Trophoblast cell (in vitro differentiated cells and primary cell): Measurements from ENCODE around the gene ZNF782.
"Not testable (repeated sequence)": the region's sequence is repeated elsewhere in the genome, so short reads cannot be mapped to it uniquely, and the experiment has no call there.

Experiments used
- DNase-seq, 2 donors: peaks; one replicate each; pipeline ENCODE4 v3.0.0-alpha.2; 2016
- H2AFZ ChIP-seq: 2 replicates; pipeline ENCODE4 v1.6.1; 2013; ENCODE audit warnings: low read length, moderate library complexity, mild to moderate bottlenecking; ENCODE audit not compliant: insufficient read depth, poor library complexity
- H2AK5ac ChIP-seq: 2 replicates; pipeline ENCODE4 v1.6.1; 2013; ENCODE audit warnings: mild to moderate bottlenecking, low read length
- H2BK120ac ChIP-seq: 2 replicates; pipeline ENCODE4 v1.6.1; 2013; ENCODE audit warnings: low read length, mild to moderate bottlenecking, moderate library complexity; ENCODE audit not compliant: insufficient read depth, poor library complexity
- H2BK12ac ChIP-seq: 2 replicates; pipeline ENCODE4 v1.6.1; 2013; ENCODE audit warnings: mild to moderate bottlenecking, low read length, moderate library complexity
- H2BK5ac ChIP-seq: 2 replicates; pipeline ENCODE4 v1.6.1; 2013; ENCODE audit warnings: low read length, low read depth, moderate library complexity, mild to moderate bottlenecking; ENCODE audit not compliant: poor library complexity
- H3K14ac ChIP-seq: 2 replicates; pipeline ENCODE4 v1.6.1; 2013; ENCODE audit warnings: mild to moderate bottlenecking, low read length
- H3K18ac ChIP-seq: 2 replicates; pipeline ENCODE4 v1.6.1; 2013; ENCODE audit warnings: mild to moderate bottlenecking, low read length
- H3K23ac ChIP-seq: 2 replicates; pipeline ENCODE4 v1.6.1; 2013; ENCODE audit warnings: low read length
- H3K27ac ChIP-seq: 2 replicates; pipeline ENCODE4 v1.5.1; 2013; ENCODE audit warnings: low read depth, mild to moderate bottlenecking, inconsistent platforms, low read length, moderate library complexity
- H3K27me3 ChIP-seq: 2 replicates; pipeline ENCODE4 v1.6.1; 2013; ENCODE audit warnings: inconsistent platforms, mild to moderate bottlenecking, low read length, moderate library complexity; ENCODE audit not compliant: insufficient read depth
- H3K36me3 ChIP-seq, 2 experiments: 1 replicate in 1 of 2; 2 replicates in 1 of 2; pipeline ENCODE4 v1.6.1; 2013; ENCODE audit warnings: low read length in 2 of 2, mild to moderate bottlenecking in 2 of 2, moderate library complexity in 1 of 2; ENCODE audit not compliant: insufficient read depth in 2 of 2, control insufficient read depth in 1 of 2
- H3K4ac ChIP-seq: 2 replicates; pipeline ENCODE4 v1.6.1; 2013; ENCODE audit warnings: low read depth, mild to moderate bottlenecking, low read length, moderate library complexity
- H3K4me1 ChIP-seq, 2 experiments: 1 replicate in 1 of 2; 2 replicates in 1 of 2; pipeline ENCODE4 v1.6.1; 2013; ENCODE audit warnings: low read length in 2 of 2, mild to moderate bottlenecking in 2 of 2, moderate library complexity in 1 of 2; ENCODE audit not compliant: insufficient read depth in 2 of 2, control insufficient read depth in 1 of 2
- H3K4me2 ChIP-seq: 2 replicates; pipeline ENCODE4 v1.6.1; 2013; ENCODE audit warnings: inconsistent platforms, mild to moderate bottlenecking, low read length, moderate library complexity
- H3K4me3 ChIP-seq: 2 replicates; pipeline ENCODE4 v1.5.1; 2013; ENCODE audit warnings: mild to moderate bottlenecking, low read depth, low read length, inconsistent platforms
- H3K79me1 ChIP-seq: one replicate; pipeline ENCODE4 v1.6.1; 2013; ENCODE audit warnings: low read length
- H3K79me2 ChIP-seq: 2 replicates; pipeline ENCODE4 v1.6.1; 2013; ENCODE audit warnings: low read length, mild to moderate bottlenecking; ENCODE audit not compliant: control insufficient read depth, insufficient read depth, poor library complexity
- H3K9ac ChIP-seq: 2 replicates; pipeline ENCODE4 v1.6.1; 2013; ENCODE audit warnings: mild to moderate bottlenecking, low read length
- H3K9me3 ChIP-seq: 2 replicates; pipeline ENCODE4 v1.6.1; 2013; ENCODE audit warnings: low read depth, mild to moderate bottlenecking, control low read depth, inconsistent platforms, low read length; ENCODE audit not compliant: insufficient read depth
- H4K12ac ChIP-seq: 2 replicates; pipeline ENCODE4 v1.6.1; 2013; ENCODE audit warnings: low read depth, mild to moderate bottlenecking, low read length, moderate library complexity
- H4K8ac ChIP-seq: 2 replicates; pipeline ENCODE4 v1.6.1; 2013; ENCODE audit warnings: low read depth, mild to moderate bottlenecking, low read length, moderate library complexity
- H4K91ac ChIP-seq: one replicate; pipeline ENCODE4 v1.6.1; 2013; ENCODE audit warnings: low read depth, mild to moderate bottlenecking, low read length, moderate library complexity
- WGBS: extraction: QIAGEN DNeasy Blood & Tissue Kit; methylation state at CpG from one replicate; pipeline ENCODE4 v1.1.7; 2013; ENCODE audit warnings: missing lambda C conversion rate; ENCODE audit not compliant: insufficient read length, insufficient coverage; ENCODE audit errors: extremely low coverage; 5-methylcytosine and 5-hydroxymethylcytosine counted together

ZNF782 gene

GRCh38 chr9:96868709-96869108 lies 14.4 kb upstream of the ZNF782 start:
- Histone ChIP-seq H3K27ac (no peak overlapping the region), H2BK12ac (no peak overlapping the region), H2AK5ac (no peak overlapping the region), H3K79me1 (no peaks in the 10 kb centered on the region), H3K27me3 (no peaks in the 10 kb centered on the region), H3K4me1 (peaks cover 0 to 2% of the 10 kb centered on the region in 2 experiments), H4K12ac (no peak overlapping the region), H2BK120ac (no peak overlapping the region), H2AFZ (no peak overlapping the region), H3K4me3 (no peak overlapping the region), H3K18ac (no peak overlapping the region), H4K91ac (no peak overlapping the region), H3K79me2 (no peaks in the 10 kb centered on the region), H3K14ac (no peak overlapping the region), H3K9ac (no peak overlapping the region), H3K4ac (no peak overlapping the region), H4K8ac (no peak overlapping the region), H2BK5ac (no peak overlapping the region), H3K9me3 (peaks cover 2% of the 10 kb centered on the region), H3K36me3 (no peaks in the 10 kb centered on the region), H3K23ac (no peak overlapping the region), H3K4me2 (peak overlapping the region; percentile 34)
- peak; percentile 14 to 69 for DNase-seq
- no CpG with 5 or more reads among the region's 5 CpGs for WGBS

DNA sequence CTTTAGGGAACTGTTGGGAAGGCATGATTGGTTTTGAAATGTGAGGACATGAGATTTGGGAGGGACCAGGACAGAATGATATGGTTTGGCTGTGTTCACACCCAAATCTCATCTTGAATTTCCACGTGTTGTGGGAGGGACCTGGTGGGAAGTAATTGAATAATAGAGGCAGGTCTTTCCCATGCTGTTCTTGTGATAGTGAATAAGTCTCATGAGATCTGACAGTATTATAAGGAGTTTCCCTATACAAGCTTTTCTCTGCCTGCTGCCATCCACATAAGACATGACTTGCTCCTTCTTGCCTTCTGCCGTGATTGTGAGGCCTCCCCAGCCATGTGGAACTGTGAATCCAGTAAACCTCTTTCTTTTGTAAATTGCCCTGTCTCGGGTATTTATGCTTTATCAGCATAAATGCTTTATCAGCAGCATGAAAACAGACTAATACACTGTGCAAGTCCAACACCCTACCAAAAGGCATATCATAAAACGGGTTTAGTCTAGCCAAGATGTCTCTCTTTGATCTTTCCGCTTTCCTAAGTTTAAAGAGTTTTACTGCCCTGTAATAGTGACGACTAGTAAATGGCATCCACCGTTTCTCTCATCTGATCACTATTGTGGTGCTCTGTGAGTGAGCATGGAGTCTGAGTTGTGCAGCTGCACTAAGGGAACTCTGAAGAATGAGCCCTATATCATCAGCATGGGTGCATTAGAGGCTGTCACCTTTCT lies 12.9 kb upstream of the ZNF782 start:
- Histone ChIP-seq H4K8ac (no peak overlapping the region), H3K18ac (no peak overlapping the region), H2BK12ac (no peak overlapping the region), H3K79me2 (no peaks in the 10 kb centered on the region), H4K91ac (no peak overlapping the region), H2AK5ac (no peak overlapping the region), H3K36me3 (no peaks in the 10 kb centered on the region), H3K4ac (no peak overlapping the region), H3K9ac (no peak overlapping the region), H3K4me3 (no peak overlapping the region), H3K4me2 (no peak overlapping the region), H2BK120ac (no peak overlapping the region), H2AFZ (no peak overlapping the region), H4K12ac (no peak overlapping the region), H3K27me3 (no peaks in the 10 kb centered on the region), H3K4me1 (peaks cover 0 to 2% of the 10 kb centered on the region in 2 experiments), H3K14ac (no peak overlapping the region), H3K23ac (no peak overlapping the region), H3K9me3 (peaks cover 2% of the 10 kb centered on the region), H3K79me1 (no peaks in the 10 kb centered on the region), H2BK5ac (no peak overlapping the region), H3K27ac (no peak overlapping the region)
- peak; percentile 15 to 56 for DNase-seq
- WGBS: no CpG with 5 or more reads among the region's 7 CpGs

DNA sequence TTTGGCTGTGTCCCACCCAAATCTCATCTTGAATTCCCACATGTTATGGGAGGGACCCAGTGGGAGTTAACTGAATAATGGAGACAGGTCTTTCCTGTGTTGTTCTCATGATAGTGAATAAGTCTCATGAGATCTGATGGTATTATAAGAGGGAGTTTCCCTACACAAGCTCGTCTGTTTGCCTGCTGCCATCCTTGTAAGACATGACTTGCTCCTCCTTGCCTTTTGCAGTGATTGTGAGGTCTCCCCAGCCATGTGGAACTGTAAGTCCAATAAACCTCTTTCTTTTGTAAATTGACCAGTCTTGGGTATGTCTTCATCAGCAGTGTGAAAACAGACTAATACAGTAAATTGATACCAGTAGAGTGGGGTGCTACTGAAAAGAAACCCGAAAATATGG lies 10.9 kb upstream of the ZNF782 start:
- not testable (repeated sequence) for DNase-seq, H2BK5ac ChIP-seq, H3K79me2 ChIP-seq, H2AK5ac ChIP-seq, H3K18ac ChIP-seq, H3K9ac ChIP-seq, H3K4me3 ChIP-seq, H3K23ac ChIP-seq, H3K4me2 ChIP-seq, H3K27ac ChIP-seq, H3K79me1 ChIP-seq, H3K4ac ChIP-seq, H3K4me1 ChIP-seq, H4K12ac ChIP-seq, H3K9me3 ChIP-seq, H4K8ac ChIP-seq, H3K14ac ChIP-seq, H3K27me3 ChIP-seq, H3K36me3 ChIP-seq, H4K91ac ChIP-seq, H2BK120ac ChIP-seq, H2BK12ac ChIP-seq, H2AFZ ChIP-seq
- WGBS: no CpG with 5 or more reads among the region's 2 CpGs

GRCh38 chr9:96859461-96860198 lies 5.3 kb upstream of the ZNF782 start:
- peak; percentile 93 to 97 for DNase-seq
- Histone ChIP-seq H3K9me3 (no peaks in the 10 kb centered on the region), H2AFZ (no peak overlapping the region), H3K9ac (no peak overlapping the region), H3K4me2 (peak overlapping the region; percentile 17), H4K91ac (peak overlapping the region; percentile 75), H3K4me1 (peaks cover 26% of the 10 kb centered on the region in 2 experiments), H3K4me3 (no peak overlapping the region), H3K27me3 (no peaks in the 10 kb centered on the region), H3K79me2 (peaks cover 2% of the 10 kb centered on the region), H3K36me3 (no peaks in the 10 kb centered on the region), H4K12ac (no peak overlapping the region), H2BK12ac (peak overlapping the region; percentile 95), H3K4ac (peak overlapping the region; percentile 21), H3K14ac (peak overlapping the region; percentile 64), H3K27ac (peak overlapping the region; percentile 23), H2BK120ac (peak overlapping the region; percentile 40), H2BK5ac (peak overlapping the region; percentile 70), H3K23ac (no peak overlapping the region), H3K79me1 (peaks cover 17% of the 10 kb centered on the region), H4K8ac (peak overlapping the region; percentile 63), H2AK5ac (peak overlapping the region; percentile 86), H3K18ac (peak overlapping the region; percentile 25)
- WGBS: no CpG with 5 or more reads among the region's 8 CpGs
